Measurements from ENCODE around the gene FABP7.

DNA sequence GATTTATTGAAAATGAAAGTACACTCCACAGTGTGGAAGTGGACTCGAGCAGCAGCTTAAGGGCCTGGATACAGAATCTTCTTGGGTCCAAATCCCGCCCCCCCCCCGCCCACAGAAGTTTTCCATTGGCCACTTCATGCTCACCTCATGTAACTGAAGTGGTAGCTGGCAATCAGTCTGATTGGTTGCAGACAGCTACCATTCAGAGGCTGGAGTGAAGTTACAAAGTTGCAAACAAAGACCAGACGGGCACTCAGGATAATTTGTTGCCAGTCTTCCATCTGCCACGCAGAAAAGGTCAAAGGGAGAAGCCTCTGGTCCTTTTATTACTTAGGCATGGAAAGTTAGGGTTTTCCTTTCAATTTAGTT lies 25.8 kb upstream of the FABP7 start:
- TF ChIP-seq, protein P1, sequence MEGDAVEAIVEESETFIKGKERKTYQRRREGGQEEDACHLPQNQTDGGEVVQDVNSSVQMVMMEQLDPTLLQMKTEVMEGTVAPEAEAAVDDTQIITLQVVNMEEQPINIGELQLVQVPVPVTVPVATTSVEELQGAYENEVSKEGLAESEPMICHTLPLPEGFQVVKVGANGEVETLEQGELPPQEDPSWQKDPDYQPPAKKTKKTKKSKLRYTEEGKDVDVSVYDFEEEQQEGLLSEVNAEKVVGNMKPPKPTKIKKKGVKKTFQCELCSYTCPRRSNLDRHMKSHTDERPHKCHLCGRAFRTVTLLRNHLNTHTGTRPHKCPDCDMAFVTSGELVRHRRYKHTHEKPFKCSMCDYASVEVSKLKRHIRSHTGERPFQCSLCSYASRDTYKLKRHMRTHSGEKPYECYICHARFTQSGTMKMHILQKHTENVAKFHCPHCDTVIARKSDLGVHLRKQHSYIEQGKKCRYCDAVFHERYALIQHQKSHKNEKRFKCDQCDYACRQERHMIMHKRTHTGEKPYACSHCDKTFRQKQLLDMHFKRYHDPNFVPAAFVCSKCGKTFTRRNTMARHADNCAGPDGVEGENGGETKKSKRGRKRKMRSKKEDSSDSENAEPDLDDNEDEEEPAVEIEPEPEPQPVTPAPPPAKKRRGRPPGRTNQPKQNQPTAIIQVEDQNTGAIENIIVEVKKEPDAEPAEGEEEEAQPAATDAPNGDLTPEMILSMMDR (IDR thresholded peaks at IDR 0.05), result no peak
- no peak for TF ChIP-seq EP300 (IDR thresholded peaks at IDR 0.05)

All from tibial nerve (tissue), 4 donors.